Measurements from ENCODE around the gene UBAC2.
"Not testable (repeated sequence)": the region's sequence is repeated elsewhere in the genome, so short reads cannot be mapped to it uniquely, and the experiment has no call there.

Gene UBAC2

DNA sequence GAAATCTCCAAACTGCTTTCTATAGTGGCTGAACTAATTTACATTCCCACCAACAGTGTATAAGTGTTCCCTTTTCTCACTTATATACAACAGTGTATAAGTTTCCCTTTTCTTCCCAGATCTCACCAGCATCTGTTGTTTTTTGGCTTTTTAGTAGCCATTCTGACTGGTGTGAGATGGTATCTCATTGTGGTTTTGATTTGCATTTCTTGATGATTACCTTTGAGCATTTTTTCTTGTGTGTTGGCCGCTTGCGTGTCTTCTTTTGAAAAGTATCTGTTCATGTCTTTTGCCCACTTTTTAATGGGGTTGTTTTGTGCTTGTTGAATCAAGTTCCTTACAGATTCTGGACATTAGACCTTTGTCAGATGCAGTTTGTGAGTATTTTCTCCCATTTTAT, 49.0 kb downstream of the UBAC2 start:
- not testable (repeated sequence) for DNase-seq

DNA sequence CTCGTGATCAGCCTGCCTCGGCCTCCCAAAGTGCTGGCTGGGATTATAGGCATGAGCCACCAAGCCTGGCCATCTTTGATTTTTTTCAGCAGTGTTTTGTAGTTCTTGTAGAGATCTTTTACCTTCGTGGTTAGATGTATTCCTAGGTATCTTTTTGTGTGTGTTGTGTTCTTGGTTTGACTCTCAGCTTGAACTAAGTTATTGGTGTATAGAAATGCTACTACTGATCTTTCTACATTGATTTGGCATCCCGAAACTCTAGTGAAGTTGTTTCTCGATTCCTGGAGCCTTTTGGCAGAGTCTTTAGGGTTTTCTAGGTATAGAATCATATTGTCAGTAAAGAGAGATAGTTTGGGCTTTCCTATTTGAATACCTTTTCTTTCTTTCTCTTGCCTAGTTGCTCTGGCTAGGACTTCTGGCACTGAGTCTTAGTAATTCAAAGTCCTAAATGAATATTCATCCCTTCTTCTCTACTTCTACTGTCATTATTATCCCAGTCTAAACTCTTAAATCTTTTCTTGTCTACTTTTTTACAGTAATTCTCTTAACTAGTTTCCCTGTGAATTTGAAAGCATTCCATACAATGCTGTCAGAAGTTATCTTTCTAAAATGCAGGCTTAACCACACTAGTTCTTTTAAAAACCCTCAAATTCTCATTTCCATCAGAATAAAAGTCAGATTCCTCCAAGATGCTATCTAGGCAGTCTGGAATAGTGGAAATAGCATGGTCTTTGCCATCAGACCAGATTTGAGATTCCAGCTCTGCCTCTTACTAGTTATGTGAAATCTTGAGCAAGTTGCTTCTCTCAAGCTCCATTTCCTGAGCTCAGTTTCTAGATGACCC, 50.5 kb downstream of the UBAC2 start:
- no peak for DNase-seq

DNA sequence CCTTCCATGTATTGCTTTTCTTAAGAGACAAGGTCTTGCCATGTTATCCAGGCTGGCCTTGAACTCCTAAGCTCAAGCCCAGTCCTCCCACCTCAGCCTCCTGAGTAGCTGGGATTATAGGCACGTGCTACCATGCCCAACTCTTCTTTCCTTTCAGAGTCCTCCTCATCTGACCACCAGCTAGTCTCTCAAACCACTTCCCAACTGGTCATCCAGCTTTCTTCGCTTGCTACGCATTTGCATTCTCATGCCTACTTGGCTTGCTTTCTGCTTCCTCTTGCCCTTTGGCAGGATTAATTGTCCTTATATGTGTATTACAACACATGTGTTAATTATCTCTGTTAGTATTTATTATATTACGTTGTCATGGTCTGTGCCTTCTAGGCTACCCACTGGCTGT, 51.3 kb downstream of the UBAC2 start:
- DNase-seq, result no peak

DNA sequence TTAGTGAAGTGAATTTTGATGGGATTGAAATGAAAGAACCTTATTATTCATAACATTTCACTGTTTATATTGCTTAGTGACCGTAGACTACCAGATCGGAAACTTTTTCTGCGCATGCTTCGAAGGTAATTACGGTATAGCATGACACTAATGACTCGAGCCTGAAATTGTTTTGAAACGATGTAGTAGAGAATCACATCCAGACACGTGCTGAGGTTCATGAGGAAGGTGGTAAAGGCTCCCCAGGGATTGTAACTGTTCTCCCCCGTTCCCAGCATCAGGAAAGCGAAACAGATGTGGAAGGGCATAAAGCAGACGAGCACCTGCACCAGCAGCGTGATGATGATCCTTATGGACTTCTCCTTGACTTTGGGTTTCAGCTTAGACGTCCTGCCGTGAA, 54.2 kb downstream of the UBAC2 start:
- no peak for DNase-seq

DNA sequence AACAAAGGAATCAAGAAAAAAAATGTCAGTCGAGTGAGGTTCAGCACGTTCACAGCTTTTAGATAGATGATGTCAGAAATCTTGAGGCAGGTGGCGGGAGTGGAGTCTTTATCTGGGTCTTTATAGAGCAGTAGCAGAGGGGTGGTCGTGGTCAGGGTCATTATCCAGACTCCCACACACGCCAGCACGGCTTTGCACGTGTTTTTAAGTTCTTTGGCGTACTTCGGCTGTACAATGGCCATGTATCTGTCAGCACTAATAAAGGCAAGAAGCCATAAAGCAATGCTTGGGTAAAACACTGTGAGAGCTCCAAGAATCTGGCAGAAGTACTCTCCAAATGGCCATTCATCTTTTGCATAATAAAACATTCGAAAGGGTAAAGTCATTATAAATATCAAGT, 54.6 kb downstream of the UBAC2 start:
- no peak for DNase-seq

DNA sequence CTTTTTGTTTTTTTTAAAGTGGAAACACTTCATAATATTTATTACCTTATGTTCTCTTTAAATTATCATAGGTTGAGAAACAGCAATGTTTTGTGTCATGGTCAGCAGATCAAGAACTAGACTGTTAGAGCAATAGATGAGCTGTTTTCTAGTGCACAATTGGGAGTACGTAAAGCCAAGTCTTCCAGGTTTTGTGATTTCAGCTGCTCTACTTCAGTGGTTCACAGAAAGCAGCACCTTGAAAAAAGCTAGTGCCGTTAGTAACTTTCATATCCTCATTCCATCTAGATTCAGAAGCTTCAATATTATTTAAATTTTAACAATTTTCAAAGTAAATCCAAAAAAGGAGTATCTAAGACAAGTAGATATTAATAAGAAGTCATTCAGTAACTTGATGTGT, 55.6 kb downstream of the UBAC2 start:
- DNase-seq, result no peak

DNA sequence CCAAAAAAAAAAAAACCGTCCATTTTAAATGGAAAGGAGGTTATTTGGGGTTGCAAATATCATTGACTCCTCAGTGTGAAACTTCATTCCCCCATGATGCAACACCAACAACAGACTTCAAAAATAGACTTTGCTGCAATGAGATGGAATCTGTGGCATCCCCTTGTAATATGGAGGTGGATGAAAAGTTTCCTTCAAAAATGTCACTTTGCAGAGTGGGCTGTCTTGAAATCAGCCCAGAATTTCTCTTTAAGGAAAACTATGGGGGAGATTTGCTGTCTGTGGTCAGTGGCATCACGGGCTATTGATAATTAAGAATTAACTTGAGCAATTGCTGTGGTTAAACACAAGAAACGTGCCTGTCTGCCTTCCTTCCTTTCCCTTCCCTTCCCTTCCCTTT, 56.1 kb downstream of the UBAC2 start:
- no peak for DNase-seq

DNA sequence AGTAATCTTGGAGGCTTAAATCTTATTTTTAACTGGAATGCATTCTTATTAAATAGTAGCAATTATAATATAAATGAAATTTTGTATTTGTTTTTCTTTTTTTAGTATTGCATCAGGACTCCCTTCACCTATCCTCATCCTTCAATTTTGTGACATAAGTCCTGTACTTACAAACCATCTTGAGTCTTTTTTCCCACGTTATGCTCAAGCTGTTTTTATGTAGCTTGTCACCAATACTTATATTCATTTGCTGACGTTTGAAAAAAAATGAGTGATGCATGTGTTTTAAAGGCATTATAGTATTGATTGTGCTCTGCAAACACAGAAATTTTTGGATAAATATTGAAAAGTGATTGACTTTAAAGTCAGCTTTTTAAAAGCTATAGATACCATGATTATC, 56.6 kb downstream of the UBAC2 start:
- DNase-seq, result no peak

DNA sequence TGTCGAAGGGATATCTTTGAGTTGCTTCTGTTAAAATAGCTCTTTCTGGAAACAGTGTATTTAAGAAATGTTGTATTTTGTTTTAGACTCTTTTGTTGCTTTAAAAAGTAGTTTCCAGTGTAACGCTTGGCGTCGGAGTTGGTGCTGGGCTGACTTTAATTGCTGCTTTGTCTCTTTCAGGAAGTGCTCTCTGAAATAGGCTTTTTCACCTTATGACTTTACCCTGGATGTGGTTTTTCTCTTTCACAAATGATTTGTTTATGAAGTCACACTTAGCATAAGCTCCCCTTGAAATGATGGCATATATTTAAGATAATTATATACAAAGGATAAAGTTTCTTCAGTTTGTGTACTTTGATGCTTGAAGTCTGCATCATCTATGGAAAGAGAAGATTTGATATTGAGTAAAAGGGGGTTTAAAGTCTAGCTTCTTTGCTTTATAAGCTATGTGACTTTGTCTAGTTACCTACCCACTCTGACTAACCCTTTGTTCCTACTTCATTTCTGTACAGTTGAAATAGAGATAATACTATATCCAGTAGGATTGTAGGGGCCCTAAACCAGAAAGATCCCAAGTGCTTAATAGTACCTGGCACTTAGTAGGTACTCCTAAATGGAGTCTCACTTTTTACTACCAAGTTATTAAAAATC, 57.7 kb downstream of the UBAC2 start, which contains the start of gene GPR18:
GPR18 (minus strand) TSS at position 170 of the 651 bp plus-strand sequence. CDS start 2,507 bp downstream, outside the sequence.
- DNase-seq, result no peak

DNA sequence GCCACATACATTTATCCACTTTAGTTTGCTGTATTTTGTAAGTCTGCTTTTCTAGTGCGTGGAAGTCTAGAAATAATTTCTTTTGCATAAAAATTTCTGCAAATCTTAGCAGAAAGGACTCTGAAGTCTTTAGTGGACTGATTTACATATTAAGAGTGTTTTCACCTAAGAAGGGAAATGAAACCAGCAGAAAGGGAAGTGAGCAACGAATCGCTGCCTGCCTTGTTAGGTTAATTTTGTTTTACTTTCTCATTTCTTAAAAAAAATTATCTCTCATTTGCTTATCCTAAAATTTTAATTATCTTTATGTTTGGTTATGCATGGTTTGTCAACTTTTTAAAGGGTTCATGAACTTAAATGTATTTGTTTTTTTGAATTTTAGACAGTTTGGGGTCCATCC, 58.3 kb downstream of the UBAC2 start:
- DNase-seq, result no peak

DNA sequence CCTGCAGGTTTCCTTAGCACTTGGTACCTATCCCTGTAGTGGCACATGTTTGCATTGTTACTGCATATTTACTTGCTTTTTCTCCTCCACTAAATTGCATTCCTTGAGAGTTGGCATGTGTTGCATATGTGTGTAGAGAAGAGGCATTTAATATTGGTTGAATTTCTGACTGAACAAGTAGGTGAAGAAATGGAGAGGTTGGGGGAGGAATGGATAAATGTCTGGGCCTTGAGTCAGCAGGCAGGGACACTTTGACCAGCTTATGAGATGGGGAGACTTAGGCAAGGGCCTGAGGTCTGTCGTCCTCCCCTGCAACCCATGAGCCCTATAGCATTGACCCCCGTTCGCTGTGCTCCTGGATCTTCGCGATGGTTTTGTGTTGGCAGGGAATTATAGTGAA, 59.6 kb downstream of the UBAC2 start:
- no peak for DNase-seq

DNA sequence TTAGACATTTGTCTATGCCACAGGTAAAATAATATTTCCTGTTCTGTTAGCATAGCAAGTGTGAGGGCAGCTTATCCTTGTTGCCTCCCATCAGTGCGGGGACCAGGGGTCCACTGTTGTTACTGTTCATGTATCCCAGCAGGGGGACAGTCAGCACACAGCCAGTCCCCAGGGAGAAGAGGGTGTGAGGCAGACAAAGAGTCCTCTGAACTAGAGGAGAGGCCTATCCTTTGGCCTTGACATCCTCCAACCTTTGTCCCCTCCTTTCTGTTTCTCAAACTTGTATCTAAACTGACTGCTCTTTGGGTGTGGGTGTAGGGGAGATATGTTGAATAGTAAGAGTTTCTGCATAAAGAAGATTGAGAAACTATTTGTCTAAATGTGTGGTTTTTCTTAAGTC, 60.4 kb downstream of the UBAC2 start:
- DNase-seq, result no peak

DNA sequence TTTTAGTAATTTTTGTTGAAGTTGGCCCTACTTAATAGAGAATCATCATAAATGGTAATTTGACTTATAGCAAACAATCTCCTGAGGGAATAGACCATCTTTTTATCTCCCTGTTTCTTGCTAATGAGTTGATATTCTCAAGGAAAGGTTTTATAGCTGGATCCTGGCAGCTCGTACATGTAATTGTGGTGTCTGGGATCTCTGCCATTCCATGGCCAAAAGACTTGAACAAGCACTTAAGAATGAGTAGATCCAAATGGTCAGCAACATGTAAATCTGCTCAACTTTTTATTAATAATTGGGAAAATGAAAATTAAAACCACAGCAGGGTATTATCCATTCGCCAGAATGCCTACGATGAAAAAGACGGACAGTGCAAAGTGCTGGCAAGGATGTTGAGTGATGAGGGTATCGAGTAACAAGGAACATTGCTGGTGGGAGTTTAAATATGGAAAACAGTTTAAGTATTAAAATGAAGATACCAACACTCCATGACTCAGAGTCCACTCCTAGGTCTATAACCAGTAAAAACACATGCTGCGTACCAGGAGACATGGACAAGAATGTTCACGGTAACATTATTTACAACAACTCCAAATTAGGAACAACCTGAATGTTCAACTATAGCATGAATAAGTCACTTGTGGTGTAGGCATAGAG, 62.6 kb downstream of the UBAC2 start:
- DNase-seq, result no peak

DNA sequence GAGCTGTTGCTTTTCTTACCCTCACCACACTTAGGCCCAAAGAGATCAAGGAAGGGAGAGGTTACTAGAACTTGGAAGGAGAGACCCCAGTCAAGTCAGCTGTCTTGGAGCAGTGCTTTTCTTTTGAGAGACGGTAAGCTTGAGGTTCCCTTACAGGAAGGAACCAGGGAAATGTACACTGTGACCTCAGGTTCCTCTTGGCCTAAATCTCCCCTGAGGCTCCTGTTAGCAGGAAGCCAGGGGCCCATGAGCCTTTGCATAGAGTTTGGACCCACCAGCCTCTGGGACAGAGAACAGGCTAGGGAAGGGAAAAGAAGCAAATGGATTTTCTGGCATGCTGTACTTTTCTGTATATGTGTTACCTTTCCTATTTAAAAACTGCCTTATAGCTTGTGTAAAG, 63.4 kb downstream of the UBAC2 start:
- no peak for DNase-seq

DNA sequence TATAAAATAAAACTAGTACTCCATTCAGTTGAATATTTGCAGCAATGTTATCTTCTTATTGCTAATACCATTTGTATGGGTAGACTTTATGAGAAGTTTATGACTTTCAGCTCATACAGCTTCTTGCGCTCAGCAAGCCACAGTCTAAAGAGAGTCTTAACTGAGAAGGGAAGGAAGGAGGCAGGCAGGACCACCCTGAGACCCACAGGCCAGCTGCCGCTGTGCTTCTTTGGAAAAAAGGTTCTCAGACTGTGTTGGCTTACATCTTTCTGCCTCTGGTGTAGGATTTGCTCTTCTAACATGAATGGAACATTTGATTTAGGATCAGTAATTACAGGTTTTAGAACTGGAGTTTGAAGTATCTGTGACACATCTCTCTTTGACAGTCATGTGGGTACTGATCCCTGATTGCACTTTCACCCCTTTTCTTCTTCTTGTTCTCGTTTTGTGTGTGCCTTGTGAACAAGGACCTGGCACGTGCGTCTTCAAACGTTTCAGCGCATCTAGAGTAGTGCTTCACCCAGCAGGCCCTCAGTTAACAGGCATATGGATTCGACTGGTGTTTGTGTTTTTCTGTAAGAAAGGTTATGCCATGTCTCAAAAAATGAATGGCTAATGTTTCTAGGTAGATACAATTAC, 64.6 kb downstream of the UBAC2 start:
- no peak for DNase-seq

DNA sequence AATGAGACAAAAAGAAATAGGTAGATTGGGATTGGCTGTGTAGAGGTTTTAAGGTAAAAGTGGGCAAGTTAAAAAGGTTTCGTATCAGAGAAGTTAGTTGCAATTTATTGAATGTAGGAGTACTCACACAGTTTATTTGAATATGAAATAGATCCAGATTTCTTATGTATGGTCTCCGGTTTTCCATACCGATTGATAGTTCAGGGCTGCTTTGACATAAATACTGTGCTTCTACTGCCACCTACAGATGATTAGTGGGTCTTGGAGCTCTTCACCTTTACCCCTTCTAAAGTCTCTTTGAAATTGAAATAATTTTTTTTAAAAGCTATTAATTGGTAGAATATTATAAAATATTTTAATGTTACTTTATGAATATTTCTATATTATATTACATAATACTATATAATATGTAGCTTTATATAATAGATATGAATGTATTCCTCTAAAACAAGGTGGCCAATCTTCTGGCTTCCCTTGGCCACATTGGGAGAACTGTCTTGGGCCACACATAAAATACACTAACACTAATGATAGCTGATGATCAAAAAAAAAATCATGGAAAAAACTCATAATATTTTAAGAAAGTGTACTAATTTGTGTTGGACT, 65.3 kb downstream of the UBAC2 start:
- peak; percentile 86 for DNase-seq

DNA sequence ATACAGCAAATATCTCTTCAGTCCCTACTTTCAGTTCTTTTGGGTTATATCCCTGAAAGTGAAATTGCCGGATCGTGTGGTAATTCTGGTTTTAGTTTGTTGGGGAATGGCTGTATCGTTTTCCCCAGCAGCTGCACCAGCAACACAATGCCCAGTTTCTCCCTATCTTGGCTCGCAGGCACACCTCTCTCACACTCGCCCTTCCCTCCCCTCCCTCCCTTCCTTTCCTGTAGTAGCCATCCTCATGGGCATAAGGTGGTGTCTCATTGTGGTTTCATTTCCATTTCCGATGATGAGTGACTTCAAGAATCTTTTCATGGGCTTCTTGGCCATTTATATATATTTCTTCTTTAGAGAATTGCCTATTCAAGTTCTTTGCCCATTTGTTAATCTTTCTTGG, 66.2 kb downstream of the UBAC2 start:
- DNase-seq, result peak; percentile 77

DNA sequence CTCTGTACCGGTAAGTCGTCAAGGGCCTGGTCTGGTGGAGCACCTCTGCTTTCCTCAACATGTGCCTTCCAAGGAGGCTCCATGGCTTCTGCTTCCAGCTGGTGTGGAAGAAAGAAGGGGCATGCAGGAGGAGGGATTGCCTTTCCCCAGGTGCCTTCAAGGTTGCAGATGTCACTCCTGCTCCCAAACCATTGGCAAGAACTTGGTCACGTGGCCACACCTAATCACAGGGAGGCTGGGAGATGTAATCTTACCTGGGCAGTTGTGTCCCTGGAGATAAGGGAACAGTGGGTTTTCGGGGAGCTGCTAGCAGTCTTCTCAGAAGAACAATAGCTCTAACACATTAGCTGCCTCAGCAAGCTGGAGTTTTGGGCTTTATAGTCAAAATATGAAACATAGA, 67.3 kb downstream of the UBAC2 start:
- peak; percentile 80 for DNase-seq

DNA sequence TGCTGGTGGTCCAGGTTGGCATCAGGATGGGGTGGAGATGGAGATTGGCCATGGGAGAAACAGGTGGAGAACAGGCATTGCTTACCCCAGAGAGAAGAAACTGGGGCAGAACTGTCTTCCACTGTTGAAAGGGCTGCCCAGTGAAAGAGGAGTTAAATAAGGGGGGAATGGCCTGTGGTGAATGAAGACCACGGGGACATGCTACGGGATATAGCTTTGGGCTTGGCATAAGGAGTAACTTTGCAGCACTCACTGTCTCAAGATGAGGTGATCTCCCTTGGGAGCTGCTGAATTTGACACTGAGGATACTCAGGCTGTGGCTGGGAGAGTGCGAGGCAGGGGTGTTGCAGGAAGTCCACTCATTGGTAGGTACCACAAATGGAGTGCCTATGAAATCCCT, 68.2 kb downstream of the UBAC2 start:
- no peak for DNase-seq

DNA sequence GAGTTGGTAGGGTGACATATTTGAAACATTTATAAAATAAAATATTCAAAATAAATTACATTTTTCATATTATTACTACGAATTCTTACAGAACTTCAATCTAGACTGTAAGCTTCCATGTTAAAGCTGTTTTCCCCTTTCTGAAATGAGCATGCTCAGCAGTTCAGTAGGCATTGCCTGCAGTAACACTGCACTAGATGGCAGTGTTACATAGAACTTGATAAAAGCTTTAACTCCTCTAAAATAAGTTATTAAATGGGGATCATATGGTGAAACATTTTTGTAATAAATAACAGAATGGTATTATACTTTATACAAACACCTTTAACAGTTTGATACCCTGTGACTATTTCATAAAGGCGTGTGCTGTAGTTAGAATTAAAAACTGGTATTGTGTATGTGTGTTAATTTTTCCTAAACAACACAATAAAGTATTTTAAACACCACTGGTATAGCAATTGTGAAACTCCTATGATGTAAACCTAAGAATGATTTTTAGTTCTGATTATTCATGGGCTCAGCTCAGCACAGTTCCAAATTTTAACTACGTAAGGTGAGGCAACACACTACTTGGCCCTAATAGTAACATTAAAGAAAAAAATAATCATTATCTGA, 69.1 kb downstream of the UBAC2 start:
- DNase-seq, result peak; percentile 86

DNA sequence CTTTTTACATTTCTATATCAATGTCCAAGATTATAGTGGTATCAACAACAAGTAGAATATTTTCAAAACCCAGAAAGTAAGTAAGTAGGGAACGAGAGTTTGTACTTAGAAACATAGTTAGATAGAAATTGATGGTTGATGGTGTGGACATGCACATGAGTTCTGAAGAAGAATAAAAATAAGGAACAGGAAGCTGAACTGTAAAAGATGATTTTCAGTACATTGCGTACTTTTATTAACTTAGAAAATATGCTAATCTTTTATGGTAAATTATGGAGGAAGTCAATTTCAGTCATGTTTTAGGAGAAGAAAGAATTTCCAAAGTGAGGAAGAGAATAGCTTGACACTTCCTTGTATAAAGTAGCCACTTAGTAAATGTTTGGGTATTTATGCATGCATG, 69.9 kb downstream of the UBAC2 start:
- no peak for DNase-seq

DNA sequence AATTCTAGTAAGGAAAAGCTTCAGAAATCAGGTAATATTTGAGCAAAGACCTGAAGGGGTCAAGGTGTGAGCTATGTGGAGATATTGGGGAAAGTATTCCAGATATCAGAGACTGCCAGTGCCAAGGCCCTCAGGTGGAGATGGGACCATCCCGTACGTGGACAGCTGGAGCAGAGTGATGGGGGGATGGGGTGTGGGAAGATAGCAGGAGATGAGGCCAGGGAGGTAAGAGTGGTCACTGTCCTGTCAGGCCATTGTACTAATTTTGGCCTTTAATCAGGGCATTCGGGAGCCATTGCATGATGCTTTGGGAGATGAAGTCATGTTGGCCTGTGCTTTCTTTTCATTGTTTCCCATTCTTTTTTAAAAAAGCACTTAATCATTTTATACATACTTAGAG, 70.6 kb downstream of the UBAC2 start:
- no peak for DNase-seq

DNA sequence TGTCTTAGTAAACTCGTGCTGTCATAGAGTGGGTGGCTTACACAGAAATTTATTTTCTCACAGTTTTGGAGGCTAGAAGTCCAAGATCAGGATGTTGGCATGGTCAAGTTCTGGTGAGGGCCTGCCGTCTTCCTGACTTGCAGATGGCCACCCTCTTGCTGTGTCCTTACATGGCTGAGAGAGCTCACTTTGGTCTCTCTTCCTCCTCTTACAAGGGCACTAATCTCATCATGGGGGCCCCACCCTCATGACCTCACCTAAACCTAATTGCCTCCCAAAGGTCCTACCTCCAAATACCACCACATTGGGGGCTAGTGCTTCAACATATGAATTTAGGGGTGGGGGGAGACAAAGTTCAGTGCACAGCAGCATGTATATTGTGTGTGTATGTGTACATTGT, 71.8 kb downstream of the UBAC2 start:
- no peak for DNase-seq

Measured in hematopoietic multipotent progenitor cell treated with erythropoietin and hydrocortisone succinate and interleukin-3 and kit ligand, for 6 days (in vitro differentiated cells).